ENCODE data around the gene CALHM4.

- no peak for TF ChIP-seq JUN (IDR thresholded peaks at IDR 0.05)
- TF ChIP-seq CTCF (IDR thresholded peaks at IDR 0.05) = no peak
- TF ChIP-seq REST (IDR thresholded peaks at IDR 0.05) = no peak
- TF ChIP-seq POLR2AphosphoS2 (conservative IDR thresholded peaks at IDR 0.05; ENCODE audit: low read length) = no peak
- no peak for TF ChIP-seq EP300 (IDR thresholded peaks at IDR 0.05)
- no peak for TF ChIP-seq HDAC2 (IDR thresholded peaks at IDR 0.05)
- TF ChIP-seq TFCP2L1 (CRISPR knock-in tag; IDR thresholded peaks at IDR 0.05) = no peak
- no peak for TF ChIP-seq FOSB (CRISPR knock-in tag; IDR thresholded peaks at IDR 0.05)
- TF ChIP-seq MAX (IDR thresholded peaks at IDR 0.05) = no peak
Observed at GRCh38 chr6:116553451-116553850, at the start of gene CALHM4.
